CD8-positive, alpha-beta memory T cell (primary cell): Measurements from ENCODE around the gene STAG1. TPM values are rescaled to one million over a fixed set of nuclear protein-coding genes. Genes with fewer than 3 reads are reported as not detected.
"Not testable (repeated sequence)": the region's sequence is repeated elsewhere in the genome, so short reads cannot be mapped to it uniquely, and the experiment has no call there.

Experiments
- CTCF ChIA-PET: fragments of 350-600 bp; sonication (Branson Sonifier 250); formaldehyde crosslinking; loops from one replicate; lab custom pipeline; 2021; ENCODE audit warnings: antibody characterized with exemption; lab: Charles Lee
- POLR2A ChIA-PET: fragments of 350-600 bp; sonication (Branson Sonifier 250); formaldehyde crosslinking; loops from one replicate; lab custom pipeline; 2021; ENCODE audit warnings: antibody characterized with exemption; lab: Charles Lee
- DNase-seq, 5 donors: peaks; one replicate each; pipeline versions ENCODE4 v3.0.0 to v3.0.0-alpha.2; 2020 to 2022; ENCODE audit warnings: mixed read lengths in 1 of 5
- H3K27ac ChIP-seq: one replicate; pipeline ENCODE4 v1.7.0; 2013; ENCODE audit warnings: low read depth, mild to moderate bottlenecking, low read length, moderate library complexity
- H3K27me3 ChIP-seq: 2 replicates; pipeline ENCODE4 v1.7.0; 2013; ENCODE audit warnings: low read length, mild to moderate bottlenecking; ENCODE audit not compliant: insufficient read depth, poor library complexity, severe bottlenecking
- H3K36me3 ChIP-seq: 2 replicates; pipeline ENCODE4 v1.7.0; 2013; ENCODE audit warnings: mild to moderate bottlenecking, low read length, moderate library complexity; ENCODE audit not compliant: insufficient read depth
- H3K4me1 ChIP-seq: 2 replicates; pipeline ENCODE4 v1.7.0; 2013; ENCODE audit warnings: mild to moderate bottlenecking, low read length, moderate library complexity; ENCODE audit not compliant: insufficient read depth
- H3K4me3 ChIP-seq: 2 replicates; pipeline ENCODE4 v1.7.0; 2013; ENCODE audit warnings: mild to moderate bottlenecking, low read length
- H3K9me3 ChIP-seq: 2 replicates; pipeline ENCODE4 v1.7.0; 2013; ENCODE audit warnings: mild to moderate bottlenecking, low read length
- H3K27ac Mint-ChIP-seq, 8 donors: one replicate each; pipeline ENCODE4 v1.8.0; 2020 to 2021; ENCODE audit warnings: mixed read lengths in 8 of 8, mild to moderate bottlenecking in 6 of 8, inconsistent platforms in 3 of 8, moderate library complexity in 3 of 8
- H3K27me3 Mint-ChIP-seq, 2 donors: one replicate each; pipeline ENCODE4 v1.8.0; 2020 to 2021; ENCODE audit warnings: mixed read lengths in 2 of 2, mild to moderate bottlenecking in 1 of 2, moderate library complexity in 1 of 2
- H3K36me3 Mint-ChIP-seq, 3 donors: one replicate each; pipeline ENCODE4 v1.8.0; 2020 to 2021; ENCODE audit warnings: mixed read lengths in 3 of 3, inconsistent platforms in 1 of 3, mild to moderate bottlenecking in 1 of 3
- H3K4me1 Mint-ChIP-seq, 3 donors: one replicate each; pipeline ENCODE4 v1.8.0; 2020 to 2021; ENCODE audit warnings: mixed read lengths in 3 of 3, inconsistent platforms in 1 of 3, mild to moderate bottlenecking in 1 of 3
- H3K4me3 Mint-ChIP-seq, 7 donors: one replicate each; pipeline ENCODE4 v1.8.0; 2020 to 2021; ENCODE audit warnings: mixed read lengths in 7 of 7, mild to moderate bottlenecking in 6 of 7, moderate library complexity in 4 of 7, inconsistent platforms in 2 of 7
- H3K9me3 Mint-ChIP-seq, 5 donors: one replicate each; pipeline ENCODE4 v1.8.0; 2020 to 2022; ENCODE audit warnings: mixed read lengths in 5 of 5, mild to moderate bottlenecking in 3 of 5, moderate library complexity in 2 of 5, inconsistent platforms in 1 of 5
- polyA plus RNA-seq: library from polyadenylated mRNA; unstranded; fragments of 300-500 nt; fragmentation: Illumina TruSeq; gene quantifications from one replicate; pipeline ENCODE4 v1.2.3, GENCODE V29; 2021
- total RNA-seq, 2 experiments: library from RNA; stranded (reverse); gene quantifications; one replicate each; pipeline ENCODE4 v1.2.3, GENCODE V29; 2021

STAG1 gene
- total and polyA plus RNA-seq, 3 experiments from 2014 or later: 19.0 to 61.4 (median 58.5) TPM

DNA sequence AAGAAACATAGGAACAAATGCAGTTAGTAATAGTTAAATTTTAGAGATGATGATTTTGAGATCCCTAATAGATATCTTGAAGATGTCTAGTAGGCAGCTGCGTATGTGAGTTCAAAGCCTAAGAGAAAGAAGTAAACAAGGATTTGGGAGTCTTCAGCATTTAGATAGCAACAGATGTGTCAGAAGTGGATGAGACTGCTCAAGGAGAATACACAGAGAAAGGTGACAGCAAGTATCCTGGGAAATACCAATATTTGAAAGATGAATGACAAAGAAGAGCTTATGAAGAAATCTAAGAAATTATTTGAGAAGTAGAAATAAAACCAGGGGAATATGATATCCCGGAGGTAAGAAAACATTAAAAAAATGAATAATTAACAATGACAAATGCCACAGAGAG lies 371.1 kb downstream of the STAG1 start:
- DNase-seq: no peak
- CTCF ChIA-PET: interaction anchor here (0.7 to 1.2 kb wide), 3 partner anchors 11 to 633 kb away, joined by 3 to 4 read pairs (median 3); partner anchors contain the start of gene STAG1
- Mint-ChIP-seq H3K4me1 (peaks cover 0 to 4% (median 2%) of the 10 kb centered on the region in 3 donors), H3K4me3 (no peak overlapping the region), H3K36me3 (peaks cover 9 to 26% (median 11%) of the 10 kb centered on the region in 3 donors), H3K9me3 (no peaks in the 10 kb centered on the region), H3K27ac (peak overlapping the region in 1 of 8 donors; percentile 36), H3K27me3 (no peaks in the 10 kb centered on the region)
- Histone ChIP-seq H3K4me1 (no peaks in the 10 kb centered on the region), H3K36me3 (no peaks in the 10 kb centered on the region), H3K27ac (no peak overlapping the region), H3K27me3 (no peaks in the 10 kb centered on the region), H3K9me3 (no peaks in the 10 kb centered on the region), H3K4me3 (no peak overlapping the region)
- POLR2A ChIA-PET: interaction anchor here (0.7 kb wide), 1 partner anchor 225 kb away, joined by 9 read pairs; no protein-coding TSS in a partner anchor

DNA sequence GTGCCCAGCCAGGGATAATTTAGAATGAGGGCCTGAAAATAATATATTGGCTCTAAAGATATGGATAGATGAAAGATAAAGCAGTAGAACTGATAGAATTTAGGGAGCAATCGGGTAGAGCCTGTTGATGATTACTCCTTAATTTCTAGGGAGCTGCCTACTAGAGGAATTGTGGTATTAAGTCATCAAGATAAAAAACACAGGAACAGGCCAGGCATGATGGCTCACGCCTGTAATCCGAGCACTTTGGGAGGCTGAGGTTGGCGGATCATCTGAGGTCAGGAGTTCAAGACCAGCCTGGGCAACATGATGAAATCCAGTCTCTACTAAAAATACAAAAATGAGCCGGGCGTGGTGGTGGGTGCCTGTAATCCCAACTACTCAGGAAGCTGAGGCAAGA lies 371.6 kb downstream of the STAG1 start:
- POLR2A ChIA-PET: no interaction called here
- no peaks in the 10 kb centered on the region for H3K4me1 ChIP-seq

DNA sequence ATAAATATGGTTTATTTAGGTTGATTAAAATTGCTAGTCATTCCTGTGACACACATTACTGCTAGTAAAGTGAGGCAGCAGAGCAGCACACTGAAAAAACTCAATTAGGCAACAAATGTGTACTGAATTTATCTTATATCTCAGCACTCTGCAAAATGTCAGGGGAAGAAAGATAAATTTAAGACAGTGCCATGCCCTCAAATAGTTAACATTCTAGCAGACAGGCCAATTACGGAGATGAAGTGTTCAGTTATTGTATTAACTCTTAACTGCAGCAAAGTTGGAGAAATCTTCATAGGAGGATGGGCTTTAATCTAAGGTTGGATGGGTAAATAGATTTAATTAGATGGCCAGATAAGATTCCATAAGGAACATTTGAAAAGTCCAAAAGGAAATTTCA lies 374.2 kb downstream of the STAG1 start:
- H3K27ac Mint-ChIP-seq: no peak overlapping the region
- H3K36me3 Mint-ChIP-seq: peaks cover 10 to 36% (median 13%) of the 10 kb centered on the region in 3 donors
- peaks cover 0 to 2% (median 0%) of the 10 kb centered on the region in 3 donors for H3K4me1 Mint-ChIP-seq
- no peak overlapping the region for H3K4me3 Mint-ChIP-seq
- Histone ChIP-seq H3K9me3 (no peaks in the 10 kb centered on the region), H3K4me1 (no peaks in the 10 kb centered on the region), H3K27me3 (no peaks in the 10 kb centered on the region), H3K36me3 (no peaks in the 10 kb centered on the region), H3K27ac (no peak overlapping the region), H3K4me3 (no peak overlapping the region)
- H3K27me3 Mint-ChIP-seq: no peaks in the 10 kb centered on the region
- POLR2A ChIA-PET: no interaction called here
- CTCF ChIA-PET: interaction anchor here (1.1 kb wide), 1 partner anchor 636 kb away, joined by 3 read pairs; no protein-coding TSS in a partner anchor
- no peaks in the 10 kb centered on the region for H3K9me3 Mint-ChIP-seq
- no peak for DNase-seq

More for the DNA sequence above, 371.6 kb downstream of the STAG1 start:
- Histone ChIP-seq H3K36me3 (no peaks in the 10 kb centered on the region), H3K9me3 (no peaks in the 10 kb centered on the region), H3K27me3 (no peaks in the 10 kb centered on the region), H3K27ac (no peak overlapping the region), H3K4me3 (no peak overlapping the region)
- Mint-ChIP-seq H3K36me3 (peaks cover 10 to 27% (median 11%) of the 10 kb centered on the region in 3 donors), H3K27me3 (no peaks in the 10 kb centered on the region), H3K27ac (no peak overlapping the region), H3K4me1 (peaks cover 0 to 4% (median 2%) of the 10 kb centered on the region in 3 donors), H3K4me3 (no peak overlapping the region), H3K9me3 (no peaks in the 10 kb centered on the region)
- CTCF ChIA-PET: interaction anchor here (1.0 to 1.3 kb wide), 2 partner anchors 10 to 11 kb away, joined by 3 to 4 read pairs; no protein-coding TSS in a partner anchor
- DNase-seq: no peak

DNA sequence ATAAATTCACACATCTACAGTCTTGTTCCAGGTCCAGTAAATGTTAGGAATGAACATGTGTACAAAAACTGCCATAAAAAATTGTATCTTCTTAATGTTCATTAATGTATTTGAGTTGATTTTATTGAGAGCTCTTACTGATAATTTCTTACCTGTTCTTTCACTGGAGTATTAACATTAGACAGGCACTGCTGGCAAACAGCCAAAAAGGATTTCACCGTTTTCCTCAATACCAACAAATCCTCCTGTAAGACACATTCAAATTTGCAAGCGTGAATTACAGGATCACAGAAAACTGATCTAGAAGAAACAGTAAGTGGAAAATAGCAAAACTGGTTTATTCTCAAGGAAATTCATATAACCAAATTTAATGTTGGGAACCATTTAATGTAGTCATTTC lies 374.7 kb downstream of the STAG1 start:
- ChIA-PET POLR2A (no interaction called here), CTCF (interaction anchor here (1.1 kb wide), 1 partner anchor 637 kb away, joined by 3 read pairs; no protein-coding TSS in a partner anchor)
- H3K27me3 ChIP-seq: no peaks in the 10 kb centered on the region
- no peak for DNase-seq
- no peaks in the 10 kb centered on the region for H3K9me3 ChIP-seq
- Mint-ChIP-seq H3K36me3 (peaks cover 10 to 36% (median 11%) of the 10 kb centered on the region in 3 donors), H3K4me1 (peaks cover 0 to 2% (median 0%) of the 10 kb centered on the region in 3 donors), H3K27ac (no peak overlapping the region), H3K9me3 (no peaks in the 10 kb centered on the region), H3K27me3 (no peaks in the 10 kb centered on the region), H3K4me3 (no peak overlapping the region)
- H3K27ac ChIP-seq: no peak overlapping the region
- no peaks in the 10 kb centered on the region for H3K36me3 ChIP-seq
- H3K4me1 ChIP-seq: no peaks in the 10 kb centered on the region
- no peak overlapping the region for H3K4me3 ChIP-seq

DNA sequence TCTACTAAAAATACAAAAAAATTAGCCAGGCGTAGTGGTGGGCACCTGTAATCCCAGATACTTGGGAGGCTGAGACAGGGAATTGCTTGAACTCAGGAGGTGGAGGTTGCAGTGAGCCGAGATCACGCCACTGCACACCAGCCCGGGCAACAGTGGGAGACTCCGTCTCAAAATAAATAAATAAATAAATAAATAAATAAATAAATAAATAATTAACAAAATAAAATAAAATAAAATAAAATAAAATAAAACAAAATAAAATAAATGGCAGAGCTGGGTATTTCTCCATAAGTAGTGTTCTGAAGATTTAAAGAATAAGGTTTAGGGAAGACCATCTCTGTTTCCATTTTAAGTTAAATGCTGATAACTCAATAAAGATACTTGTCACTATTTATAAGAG lies 376.4 kb downstream of the STAG1 start:
- H3K36me3 Mint-ChIP-seq: peaks cover 11 to 39% (median 16%) of the 10 kb centered on the region in 3 donors
- H3K27me3 Mint-ChIP-seq, H3K36me3 ChIP-seq, DNase-seq, CTCF ChIA-PET, H3K4me1 Mint-ChIP-seq, H3K27me3 ChIP-seq, H3K4me3 Mint-ChIP-seq, H3K27ac ChIP-seq, H3K27ac Mint-ChIP-seq, H3K4me3 ChIP-seq, H3K9me3 ChIP-seq, H3K4me1 ChIP-seq, H3K9me3 Mint-ChIP-seq: not testable (repeated sequence)
- POLR2A ChIA-PET: interaction anchor here (0.7 kb wide), 1 partner anchor 38 kb away, joined by 3 read pairs; no protein-coding TSS in a partner anchor

DNA sequence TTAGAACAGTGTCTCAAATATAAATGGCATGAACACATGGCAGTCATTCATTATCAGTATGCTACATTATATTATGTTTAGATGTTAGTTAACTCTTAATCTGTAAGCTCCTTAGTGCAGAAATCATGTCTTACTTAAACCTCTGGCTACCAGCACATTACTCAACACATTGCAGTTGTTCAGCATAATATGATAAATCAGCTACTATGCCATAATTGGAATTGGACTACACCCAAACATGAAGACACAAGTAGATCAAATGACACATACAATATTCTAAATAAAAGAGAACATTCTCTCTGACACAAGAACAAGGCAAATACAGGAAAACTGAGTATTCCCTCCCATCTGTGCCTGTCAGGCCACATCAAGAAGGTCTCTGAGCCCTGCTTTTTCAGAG lies 385.9 kb downstream of the STAG1 start:
- H3K27ac ChIP-seq: no peak overlapping the region
- Mint-ChIP-seq H3K4me3 (no peak overlapping the region), H3K27ac (peak overlapping the region in 4 of 8 donors; percentile 8 to 69 (median 49)), H3K9me3 (no peaks in the 10 kb centered on the region), H3K27me3 (no peaks in the 10 kb centered on the region), H3K36me3 (peaks cover 0 to 43% (median 11%) of the 10 kb centered on the region in 3 donors), H3K4me1 (no peaks in the 10 kb centered on the region)
- ChIA-PET CTCF (interaction anchor here (0.8 to 1.4 kb wide), 5 partner anchors 8 to 648 kb away, joined by 3 to 4 read pairs (median 3); partner anchors contain the start of gene STAG1), POLR2A (no interaction called here)
- H3K4me1 ChIP-seq: no peaks in the 10 kb centered on the region
- H3K27me3 ChIP-seq: no peaks in the 10 kb centered on the region
- H3K4me3 ChIP-seq: no peak overlapping the region
- no peak for DNase-seq
- no peaks in the 10 kb centered on the region for H3K9me3 ChIP-seq
- H3K36me3 ChIP-seq: no peaks in the 10 kb centered on the region

DNA sequence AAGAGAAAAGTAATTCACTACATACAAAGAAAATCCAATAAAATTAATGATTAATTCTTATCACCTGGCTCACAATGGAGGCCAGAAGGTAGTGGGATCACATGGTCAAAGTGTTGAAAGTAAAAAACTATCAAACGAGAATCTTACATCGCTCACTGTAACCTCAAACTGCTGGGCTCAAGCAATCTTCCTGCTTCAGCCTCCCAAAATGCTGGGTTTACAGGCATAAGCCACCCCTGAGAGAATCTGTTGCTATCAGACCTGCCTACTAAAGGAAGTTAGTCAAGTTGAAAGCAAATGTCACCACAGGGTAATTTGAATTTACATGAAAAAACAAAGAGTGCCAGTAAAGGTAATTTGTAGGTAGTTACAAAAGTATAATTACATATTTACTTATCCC lies 398.7 kb downstream of the STAG1 start:
- H3K4me3 ChIP-seq: no peak overlapping the region
- H3K36me3 Mint-ChIP-seq: peaks cover 15 to 46% (median 20%) of the 10 kb centered on the region in 3 donors
- H3K9me3 Mint-ChIP-seq: peaks cover 0 to 9% (median 3%) of the 10 kb centered on the region in 5 donors
- ChIA-PET CTCF (no interaction called here), POLR2A (no interaction called here)
- DNase-seq: no peak
- H3K27me3 Mint-ChIP-seq: no peaks in the 10 kb centered on the region
- H3K27me3 ChIP-seq: no peaks in the 10 kb centered on the region
- no peak overlapping the region for H3K27ac ChIP-seq
- no peaks in the 10 kb centered on the region for H3K4me1 ChIP-seq
- H3K4me3 Mint-ChIP-seq: no peak overlapping the region
- peaks cover 5% of the 10 kb centered on the region for H3K36me3 ChIP-seq
- H3K4me1 Mint-ChIP-seq: peaks cover 4 to 12% (median 11%) of the 10 kb centered on the region in 3 donors
- no peaks in the 10 kb centered on the region for H3K9me3 ChIP-seq
- peak overlapping the region in 1 of 8 donors; percentile 61 for H3K27ac Mint-ChIP-seq

DNA sequence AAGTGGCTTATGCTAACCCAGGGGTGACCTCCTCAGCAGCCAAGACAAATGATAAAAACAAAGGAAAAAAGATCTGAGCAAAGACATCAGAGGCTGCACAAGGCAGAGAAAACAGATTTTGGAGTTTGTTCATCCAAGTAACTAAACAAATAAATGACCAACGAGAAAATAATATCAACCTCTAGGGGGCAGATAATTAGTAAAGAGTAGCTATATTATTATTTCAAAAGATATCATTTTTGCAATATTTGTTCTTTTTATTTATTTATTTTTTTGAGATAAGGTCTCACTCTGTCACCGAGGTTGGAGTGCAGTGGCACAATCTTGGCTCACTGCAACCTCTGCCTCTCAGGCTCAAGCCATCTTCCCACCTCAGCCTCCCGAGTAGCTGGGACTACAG lies 400.3 kb downstream of the STAG1 start:
- H3K4me1 ChIP-seq: no peaks in the 10 kb centered on the region
- H3K4me3 ChIP-seq: no peak overlapping the region
- Mint-ChIP-seq H3K36me3 (peaks cover 15 to 47% (median 19%) of the 10 kb centered on the region in 3 donors), H3K4me1 (peaks cover 4 to 12% (median 11%) of the 10 kb centered on the region in 3 donors), H3K4me3 (no peak overlapping the region), H3K9me3 (peaks cover 0 to 9% (median 3%) of the 10 kb centered on the region in 5 donors), H3K27ac (peak overlapping the region in 3 of 8 donors; percentile 22 to 61 (median 38)), H3K27me3 (no peaks in the 10 kb centered on the region)
- H3K9me3 ChIP-seq: no peaks in the 10 kb centered on the region
- ChIA-PET POLR2A (no interaction called here), CTCF (no interaction called here)
- no peak overlapping the region for H3K27ac ChIP-seq
- peaks cover 5% of the 10 kb centered on the region for H3K36me3 ChIP-seq
- no peaks in the 10 kb centered on the region for H3K27me3 ChIP-seq
- no peak for DNase-seq
